Measurements from ENCODE around the gene SNAPIN.

GRCh38 chr1:153679337-153680119 lies 21.0 kb downstream of the SNAPIN start:
- peak; percentile 6 to 29 (median 7) for TF ChIP-seq CTCF (IDR thresholded peaks at IDR 0.05)
- TF ChIP-seq POLR2A (IDR thresholded peaks at IDR 0.05; ENCODE audit: low read depth), result no peak
